DND-41 (cell line): Measurements from ENCODE around the gene CELF1.

Experiments
- ATAC-seq: fragments of 200-7000 bp; cut with Tn5 transposase; 3 replicates; pipeline ENCODE4 v1.9.1; 2021; ENCODE audit warnings: low read depth; ENCODE audit not compliant: insufficient read depth
- DNase-seq: peaks from one replicate; pipeline ENCODE4 v3.0.0-alpha.2; 2020
- H2AFZ ChIP-seq: 2 replicates; pipeline ENCODE4 v1.6.0; 2012; ENCODE audit warnings: low read depth, low read length
- H3K27ac ChIP-seq: 2 replicates; pipeline ENCODE4 v1.5.1; 2012; ENCODE audit warnings: low read length, inconsistent platforms
- H3K27me3 ChIP-seq: fragments of 200-600 bp; sonication (generic); 2 replicates; pipeline ENCODE4 v1.6.0; 2012; ENCODE audit warnings: low read length, mild to moderate bottlenecking, inconsistent platforms; ENCODE audit not compliant: insufficient read depth, poor library complexity
- H3K36me3 ChIP-seq: 2 replicates; pipeline ENCODE4 v1.5.1; 2012; ENCODE audit warnings: low read length, inconsistent platforms; ENCODE audit not compliant: insufficient read depth
- H3K4me1 ChIP-seq: 2 replicates; pipeline ENCODE4 v1.5.1; 2012; ENCODE audit warnings: mild to moderate bottlenecking, low read length; ENCODE audit not compliant: insufficient read depth
- H3K4me2 ChIP-seq: 2 replicates; pipeline ENCODE4 v1.6.0; 2012; ENCODE audit warnings: mild to moderate bottlenecking, moderate library complexity, low read length, inconsistent platforms; ENCODE audit not compliant: insufficient read depth
- H3K4me3 ChIP-seq, 2 experiments: fragments of 200-600 bp in 1 of 2; shearing (Covaris generic) in 1 of 2; 2 replicates each; pipeline ENCODE4 v1.5.1; 2012 to 2016; ENCODE audit warnings: inconsistent platforms in 2 of 2, low read length in 2 of 2, mild to moderate bottlenecking in 2 of 2, low read depth in 1 of 2, moderate library complexity in 1 of 2
- H3K79me2 ChIP-seq: 2 replicates; pipeline ENCODE4 v1.6.0; 2012; ENCODE audit warnings: low read length, inconsistent platforms; ENCODE audit not compliant: insufficient read depth
- H3K9ac ChIP-seq: 2 replicates; pipeline ENCODE4 v1.6.0; 2012; ENCODE audit warnings: low read depth, mild to moderate bottlenecking, inconsistent platforms, low read length, moderate library complexity
- H3K9me3 ChIP-seq: 2 replicates; pipeline ENCODE4 v1.5.1; 2012; ENCODE audit warnings: low read length, moderate library complexity, mild to moderate bottlenecking, inconsistent platforms; ENCODE audit not compliant: insufficient read depth, severe bottlenecking
- H4K20me1 ChIP-seq: 2 replicates; pipeline ENCODE4 v1.6.0; 2012; ENCODE audit warnings: low read length; ENCODE audit not compliant: insufficient read depth
- CTCF ChIP-seq: IDR thresholded peaks from 2 replicates; pipeline ENCODE4 v1.5.1; 2012; ENCODE audit warnings: borderline replicate concordance, low read length, moderate library complexity, mild to moderate bottlenecking; ENCODE audit not compliant: poor library complexity, severe bottlenecking; ENCODE audit errors: extremely low read depth
- EZH2 ChIP-seq: IDR thresholded peaks from 3 replicates; pipeline ENCODE4 v1.6.1; 2012; ENCODE audit warnings: borderline replicate concordance, low read depth, mild to moderate bottlenecking, moderate library complexity, low read length, inconsistent platforms; ENCODE audit not compliant: severe bottlenecking

CELF1 gene

GRCh38 chr11:47448566-47449427 lies 104.1 kb downstream of the CELF1 start, which contains the start of gene RAPSN:
TSS of gene RAPSN (minus strand) at chr11:47449136. CDS start at chr11:47448964, 172 bp downstream.
- Histone ChIP-seq H3K9ac (no peak within 1 kb of the TSS), H3K36me3 (no peaks in the 10 kb centered on the region), H3K4me2 (no peak within 1 kb of the TSS), H3K9me3 (no peaks in the 10 kb centered on the region), H3K79me2 (no peaks in the 10 kb centered on the region), H4K20me1 (no peaks in the 10 kb centered on the region), H3K27ac (no peak within 1 kb of the TSS), H3K27me3 (no peaks in the 10 kb centered on the region), H2AFZ (no peak within 1 kb of the TSS), H3K4me3 (no peak within 1 kb of the TSS), H3K4me1 (no peaks in the 10 kb centered on the region)
- no peak for ATAC-seq
- DNase-seq, result no peak
- TF ChIP-seq EZH2 (no peak), CTCF (no peak)

- Histone ChIP-seq H3K9ac (no peak overlapping the region), H3K4me3 (no peak overlapping the region), H3K9me3 (no peaks in the 10 kb centered on the region), H3K27ac (no peak overlapping the region), H3K36me3 (no peaks in the 10 kb centered on the region), H4K20me1 (no peaks in the 10 kb centered on the region), H3K4me1 (no peaks in the 10 kb centered on the region), H3K4me2 (no peak overlapping the region), H3K27me3 (no peaks in the 10 kb centered on the region), H2AFZ (no peak overlapping the region), H3K79me2 (no peaks in the 10 kb centered on the region)
- ATAC-seq, result no peak
- no peak for DNase-seq
- no peak for TF ChIP-seq EZH2
- TF ChIP-seq CTCF, result no peak
Measured at GRCh38 chr11:47447906-47448305, 105.0 kb downstream of the CELF1 start.

GRCh38 chr11:47446833-47447232 lies 106.1 kb downstream of the CELF1 start:
- Histone ChIP-seq H3K9ac (no peak overlapping the region), H3K4me1 (no peaks in the 10 kb centered on the region), H3K27me3 (no peaks in the 10 kb centered on the region), H4K20me1 (no peaks in the 10 kb centered on the region), H2AFZ (no peak overlapping the region), H3K9me3 (no peaks in the 10 kb centered on the region), H3K4me2 (no peak overlapping the region), H3K79me2 (no peaks in the 10 kb centered on the region), H3K4me3 (no peak overlapping the region), H3K27ac (no peak overlapping the region), H3K36me3 (no peaks in the 10 kb centered on the region)
- TF ChIP-seq EZH2 (no peak), CTCF (no peak)
- DNase-seq (no peak), ATAC-seq (no peak)
